HG03103 (cell line): ENCODE measurements around the gene EXTL1.

Experiments
- ATAC-seq: cut with Tn5 transposase; IDR thresholded peaks from one replicate; pipeline ENCODE4 v1.9.1; 2021; ENCODE audit warnings: low read depth; ENCODE audit not compliant: unreplicated experiment

EXTL1 gene

GRCh38 chr1:26041401-26041800 is 19.8 kb downstream of the EXTL1 start:
- no peak for ATAC-seq

GRCh38 chr1:26041978-26042377 is 20.4 kb downstream of the EXTL1 start:
- no peak for ATAC-seq

GRCh38 chr1:26043765-26044164 is 22.2 kb downstream of the EXTL1 start:
- no peak for ATAC-seq

- ATAC-seq, result no peak
These were observed 22.8 kb downstream of the EXTL1 start for GRCh38 chr1:26044414-26044813.

- no peak for ATAC-seq
These were observed 23.6 kb downstream of the EXTL1 start for GRCh38 chr1:26044971-26045721.

GRCh38 chr1:26045722-26046245 is 24.2 kb downstream of the EXTL1 start, which contains the start of gene SLC30A2:
SLC30A2 (minus strand) TSS chr1:26046118; CDS start chr1:26045896, 222 bp downstream.
- no peak for ATAC-seq

- no peak for ATAC-seq
These were observed 24.9 kb downstream of the EXTL1 start for GRCh38 chr1:26046246-26047095.

- no peak for ATAC-seq
These were observed 25.8 kb downstream of the EXTL1 start for GRCh38 chr1:26047278-26047874.

- ATAC-seq, result no peak
These were observed 28.1 kb downstream of the EXTL1 start for GRCh38 chr1:26049531-26050247.

GRCh38 chr1:26050248-26050640 is 28.7 kb downstream of the EXTL1 start:
- ATAC-seq, result no peak

GRCh38 chr1:26053718-26054560 is 32.4 kb downstream of the EXTL1 start:
- no peak for ATAC-seq

GRCh38 chr1:26055041-26055440 is 33.5 kb downstream of the EXTL1 start:
- no peak for ATAC-seq

- ATAC-seq, result no peak
These were observed 35.6 kb downstream of the EXTL1 start for GRCh38 chr1:26057189-26057588.

GRCh38 chr1:26058052-26058595 is 36.5 kb downstream of the EXTL1 start:
- no peak for ATAC-seq

GRCh38 chr1:26059906-26060305 is 38.3 kb downstream of the EXTL1 start:
- ATAC-seq, result no peak

GRCh38 chr1:26060832-26061574 is 39.4 kb downstream of the EXTL1 start:
- no peak for ATAC-seq

GRCh38 chr1:26064553-26064952 is 43.0 kb downstream of the EXTL1 start:
- ATAC-seq, result no peak

- ATAC-seq, result no peak
These were observed 44.6 kb downstream of the EXTL1 start for GRCh38 chr1:26066160-26066559.

- no peak for ATAC-seq
These were observed 45.3 kb downstream of the EXTL1 start for GRCh38 chr1:26066857-26067256.
